GM10266 (cell line): ENCODE data around the gene ALLC.

Experiments
- DNase-seq: peaks from one replicate; pipeline ENCODE4 v3.0.0; 2012; ENCODE audit errors: extremely low spot score
- TF ChIP-seq, protein P1 (sequence below): IDR thresholded peaks from 2 replicates; pipeline ENCODE4 v1.5.1; 2012; ENCODE audit warnings: mild to moderate bottlenecking, low read depth; ENCODE audit not compliant: control insufficient read depth, insufficient read depth; ENCODE audit errors: missing control alignments

The ALLC gene

DNA sequence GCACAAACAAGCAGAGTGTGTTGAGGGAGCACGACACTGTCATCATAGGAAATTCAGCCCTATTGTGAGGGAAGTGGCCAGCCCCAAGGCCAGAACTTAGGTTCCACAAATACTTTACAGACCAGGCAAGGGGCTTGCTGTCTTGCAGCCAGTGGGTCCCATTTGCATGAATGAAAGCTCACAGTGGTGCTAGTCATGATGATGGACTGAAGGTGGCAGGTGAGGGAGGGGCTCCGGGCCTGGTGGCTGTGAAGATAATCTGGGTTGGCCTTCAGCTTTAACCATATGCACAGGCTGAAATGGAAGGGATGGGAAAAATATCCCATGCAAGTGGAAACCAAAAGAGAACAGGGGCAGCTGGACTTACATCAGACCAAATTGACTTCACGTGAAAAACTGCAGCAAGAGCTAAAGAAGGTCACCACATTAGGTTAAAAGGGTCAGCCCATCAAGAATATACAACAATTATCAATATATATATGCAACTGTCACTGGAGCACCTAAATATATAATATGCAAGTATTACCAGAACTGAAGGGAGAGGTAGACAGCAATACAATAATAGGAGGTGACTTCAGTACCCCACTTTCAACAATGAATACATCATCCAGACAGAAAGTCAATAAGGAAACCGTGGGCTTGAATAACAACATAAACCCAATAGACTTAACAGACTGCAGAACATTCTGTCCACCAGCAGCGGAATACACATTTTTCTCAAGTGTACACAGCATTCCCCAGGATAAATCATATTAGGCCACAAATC lies 84.9 kb downstream of the ALLC start:
- TF ChIP-seq, protein P1, sequence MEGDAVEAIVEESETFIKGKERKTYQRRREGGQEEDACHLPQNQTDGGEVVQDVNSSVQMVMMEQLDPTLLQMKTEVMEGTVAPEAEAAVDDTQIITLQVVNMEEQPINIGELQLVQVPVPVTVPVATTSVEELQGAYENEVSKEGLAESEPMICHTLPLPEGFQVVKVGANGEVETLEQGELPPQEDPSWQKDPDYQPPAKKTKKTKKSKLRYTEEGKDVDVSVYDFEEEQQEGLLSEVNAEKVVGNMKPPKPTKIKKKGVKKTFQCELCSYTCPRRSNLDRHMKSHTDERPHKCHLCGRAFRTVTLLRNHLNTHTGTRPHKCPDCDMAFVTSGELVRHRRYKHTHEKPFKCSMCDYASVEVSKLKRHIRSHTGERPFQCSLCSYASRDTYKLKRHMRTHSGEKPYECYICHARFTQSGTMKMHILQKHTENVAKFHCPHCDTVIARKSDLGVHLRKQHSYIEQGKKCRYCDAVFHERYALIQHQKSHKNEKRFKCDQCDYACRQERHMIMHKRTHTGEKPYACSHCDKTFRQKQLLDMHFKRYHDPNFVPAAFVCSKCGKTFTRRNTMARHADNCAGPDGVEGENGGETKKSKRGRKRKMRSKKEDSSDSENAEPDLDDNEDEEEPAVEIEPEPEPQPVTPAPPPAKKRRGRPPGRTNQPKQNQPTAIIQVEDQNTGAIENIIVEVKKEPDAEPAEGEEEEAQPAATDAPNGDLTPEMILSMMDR = no peak
- DNase-seq = no peak

DNA sequence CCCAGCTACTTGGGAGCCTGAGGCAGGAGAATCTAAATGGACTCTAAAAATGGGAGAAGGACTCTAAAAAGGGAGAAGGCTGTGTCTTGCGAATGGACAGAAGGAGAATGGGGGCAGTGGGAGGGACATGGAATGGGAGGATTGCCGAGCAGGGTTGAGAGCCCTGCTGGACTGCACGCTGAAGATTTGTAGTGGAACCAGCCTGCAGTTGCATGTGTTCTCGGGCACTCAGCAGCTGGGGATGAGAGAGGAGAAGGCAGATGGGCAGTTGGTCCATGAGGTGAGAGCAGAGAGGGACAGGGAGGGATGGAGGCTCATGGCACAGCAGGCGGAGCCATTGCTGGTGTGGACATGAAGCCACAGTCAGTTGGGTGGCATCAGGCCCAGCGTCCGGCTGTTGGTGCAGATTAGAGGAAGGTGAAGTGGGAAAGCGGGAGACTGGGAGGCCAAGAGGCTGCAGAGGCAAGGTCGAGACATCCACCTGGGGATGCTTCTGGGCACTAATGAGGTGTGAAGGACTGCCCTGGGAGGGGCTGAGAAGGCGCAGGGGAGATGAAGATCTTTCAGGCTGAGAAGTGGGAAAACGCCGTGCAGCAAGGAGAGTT lies 86.1 kb downstream of the ALLC start:
- no peak for DNase-seq
- TF ChIP-seq, protein P1 = no peak

DNA sequence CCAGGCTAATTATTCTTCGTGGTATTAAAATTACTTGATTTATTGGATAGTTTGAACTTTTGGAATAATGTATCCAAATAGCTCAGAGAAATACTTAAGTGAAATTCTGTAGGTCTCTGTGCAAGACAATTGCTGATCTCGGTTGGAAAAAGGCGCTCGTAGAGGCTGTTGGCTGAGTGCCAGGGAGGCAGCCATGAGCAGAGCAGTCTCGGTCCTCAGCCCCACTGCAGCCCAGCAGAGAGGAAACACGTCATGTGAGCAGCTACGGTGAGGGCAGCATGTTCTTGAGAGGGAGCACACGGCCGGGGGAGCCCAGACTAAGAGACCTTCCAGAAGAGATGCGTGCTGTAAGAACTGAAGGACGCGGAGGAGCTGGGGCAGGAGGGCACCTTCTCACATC lies 87.9 kb downstream of the ALLC start:
- TF ChIP-seq, protein P1 = no peak
- DNase-seq = no peak

DNA sequence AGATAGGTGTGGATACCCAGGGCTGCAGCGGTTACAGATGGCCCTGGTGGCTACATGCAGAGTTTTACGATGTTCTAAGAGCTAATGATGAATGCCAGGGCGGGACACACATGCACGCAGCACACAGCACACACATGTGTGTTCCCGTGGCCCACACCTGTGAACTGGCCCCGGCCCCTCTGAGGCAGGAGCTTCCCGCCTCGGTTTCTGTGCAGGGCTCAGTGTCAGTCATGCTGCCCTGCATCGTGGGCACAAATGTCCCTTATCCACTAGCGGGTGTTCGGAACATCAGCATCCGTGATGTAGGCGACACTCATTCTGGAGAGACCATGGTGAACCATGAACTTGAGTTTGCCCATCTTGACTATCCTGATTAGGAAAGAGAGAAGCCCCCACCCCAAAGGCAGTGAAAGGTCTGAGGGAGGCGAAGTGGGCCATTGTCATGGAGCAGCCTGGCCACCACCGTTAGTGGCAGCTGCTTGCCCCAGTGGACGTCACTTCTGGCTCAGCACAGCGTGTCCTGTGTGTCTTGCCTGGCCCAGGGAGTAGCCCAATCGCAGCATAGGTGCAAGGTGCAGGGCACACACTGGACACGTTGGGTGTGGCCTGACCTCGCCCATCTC lies 89.1 kb downstream of the ALLC start:
- DNase-seq = no peak
- TF ChIP-seq, protein P1 = no peak

DNA sequence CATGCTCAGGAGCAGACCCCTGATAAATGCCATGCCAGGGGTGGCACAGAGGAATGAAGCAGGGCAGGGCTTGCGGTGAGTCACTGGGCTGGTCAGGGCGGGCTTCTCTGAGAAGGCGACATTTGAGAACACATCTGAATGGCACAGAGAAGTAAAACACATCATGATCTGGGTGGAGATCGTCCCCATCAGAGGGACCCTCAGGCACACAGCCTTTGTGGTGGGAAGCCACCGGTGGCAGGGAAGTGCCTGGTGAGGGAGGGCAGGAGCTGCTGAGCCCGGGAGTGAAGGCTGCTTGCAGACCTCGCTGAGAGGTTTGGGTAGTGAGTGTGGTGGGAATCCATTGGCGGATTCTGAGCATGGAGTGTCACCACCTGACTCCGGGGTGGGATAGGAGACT lies 89.8 kb downstream of the ALLC start:
- DNase-seq = no peak
- TF ChIP-seq, protein P1 = no peak

DNA sequence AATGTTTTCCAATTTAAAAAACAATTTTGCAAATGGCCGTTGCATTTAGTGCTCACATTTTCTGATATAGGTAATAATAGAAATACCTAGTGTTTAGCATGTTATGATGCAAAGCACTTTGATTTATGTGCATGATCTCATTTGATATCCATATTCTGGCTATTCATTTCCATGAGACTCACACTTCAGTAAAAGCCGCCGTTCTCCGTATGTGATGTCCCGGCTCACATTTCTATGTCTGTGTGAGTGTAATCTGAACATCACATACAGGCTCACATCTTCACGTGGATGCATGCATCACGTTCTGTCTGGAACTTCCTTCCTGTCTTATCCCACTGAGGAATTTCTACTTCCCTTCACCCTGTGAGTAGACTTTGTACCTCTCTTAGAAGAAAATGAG lies 91.2 kb downstream of the ALLC start:
- TF ChIP-seq, protein P1 = no peak
- no peak for DNase-seq

DNA sequence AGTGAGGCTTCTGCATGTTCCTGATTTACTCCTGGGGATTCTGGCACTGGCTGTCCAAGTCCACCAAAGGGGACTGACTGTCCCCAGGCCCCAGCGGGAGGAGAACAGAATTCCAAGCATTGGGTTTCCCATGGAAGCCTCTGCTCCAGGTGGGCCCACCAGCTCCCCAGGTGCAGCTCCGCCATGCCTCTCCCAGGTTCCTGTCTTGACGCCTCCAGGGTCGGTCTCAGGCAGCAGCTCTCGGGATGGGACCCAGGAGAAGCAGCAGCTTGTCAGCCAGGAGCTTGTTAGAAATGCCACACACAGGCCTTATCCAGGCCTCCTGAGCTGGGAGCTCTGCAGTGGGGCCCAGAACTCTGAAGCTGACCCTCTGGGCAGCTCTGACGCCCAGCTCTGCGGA lies 93.3 kb downstream of the ALLC start:
- no peak for DNase-seq
- TF ChIP-seq, protein P1 = no peak
